Keratinocyte (primary cell): Measurements from ENCODE around the gene VAMP8. TPM values are rescaled to one million over a fixed set of nuclear protein-coding genes. Genes with fewer than 3 reads are reported as not detected.
A peak's percentile ranks its signal among the peaks of the same experiment; 100 is the strongest.

ENCODE experiments used
- DNase-seq: peaks from one replicate; pipeline ENCODE4 v3.0.0-alpha.2; 2011; ENCODE audit warnings: low read depth, missing footprints, low spot score
- FAIRE-seq: peaks from 2 replicates; lab custom pipeline; 2011; peaks lifted over from hg19 to GRCh38; lab: Jason Lieb, UNC
- H2AFZ ChIP-seq: 2 replicates; pipeline ENCODE4 v1.6.0; 2012; ENCODE audit warnings: low read length, control low read depth, inconsistent platforms; ENCODE audit not compliant: control insufficient read depth
- H3K27ac ChIP-seq: 2 replicates; pipeline ENCODE4 v1.5.1; 2011; ENCODE audit warnings: low read length; ENCODE audit not compliant: control insufficient read depth, insufficient read depth
- H3K27me3 ChIP-seq: 3 replicates; pipeline ENCODE4 v1.6.0; 2011; ENCODE audit warnings: low read length; ENCODE audit not compliant: control insufficient read depth, insufficient read depth; ENCODE audit errors: extremely low read depth
- H3K36me3 ChIP-seq, 2 experiments: 2 replicates in 1 of 2; 3 replicates in 1 of 2; pipeline ENCODE4 v1.5.1; 2011; ENCODE audit warnings: low read length in 2 of 2, mild to moderate bottlenecking in 1 of 2; ENCODE audit not compliant: control insufficient read depth in 2 of 2, insufficient read depth in 2 of 2; ENCODE audit errors: extremely low read depth in 1 of 2
- H3K4me1 ChIP-seq: 3 replicates; pipeline ENCODE4 v1.5.1; 2011; ENCODE audit warnings: low read length; ENCODE audit not compliant: control insufficient read depth, insufficient read depth; ENCODE audit errors: extremely low read depth
- H3K4me2 ChIP-seq: 3 replicates; pipeline ENCODE4 v1.6.0; 2011; ENCODE audit warnings: low read depth, low read length; ENCODE audit not compliant: control insufficient read depth, insufficient read depth; ENCODE audit errors: extremely low read depth
- H3K4me3 ChIP-seq, 3 experiments: fragments of 200-600 bp in 1 of 3; sonication (generic) in 1 of 3; 2 replicates in 2 of 3; 3 replicates in 1 of 3; pipeline ENCODE4 v1.5.1; 2011 to 2016; ENCODE audit warnings: low read length in 3 of 3, mild to moderate bottlenecking in 3 of 3, control low read depth in 2 of 3, inconsistent platforms in 1 of 3, low read depth in 1 of 3, mixed read lengths in 1 of 3, mixed run types in 1 of 3, moderate library complexity in 1 of 3; ENCODE audit not compliant: control insufficient read depth in 2 of 3, insufficient read depth in 2 of 3; ENCODE audit errors: extremely low read depth in 1 of 3
- H3K79me2 ChIP-seq: 2 replicates; pipeline ENCODE4 v1.6.0; 2012; ENCODE audit warnings: low read length; ENCODE audit not compliant: control insufficient read depth, insufficient read depth
- H3K9ac ChIP-seq: 3 replicates; pipeline ENCODE4 v1.6.0; 2011; ENCODE audit warnings: low read length; ENCODE audit not compliant: control insufficient read depth, insufficient read depth; ENCODE audit errors: extremely low read depth
- H3K9me1 ChIP-seq: 3 replicates; pipeline ENCODE4 v1.6.0; 2011; ENCODE audit warnings: low read length; ENCODE audit not compliant: control insufficient read depth, insufficient read depth; ENCODE audit errors: extremely low read depth
- H3K9me3 ChIP-seq: 2 replicates; pipeline ENCODE4 v1.5.1; 2012; ENCODE audit warnings: low read depth, low read length; ENCODE audit not compliant: control insufficient read depth
- H4K20me1 ChIP-seq: 3 replicates; pipeline ENCODE4 v1.6.0; 2011; ENCODE audit warnings: low read length; ENCODE audit not compliant: control insufficient read depth, insufficient read depth; ENCODE audit errors: extremely low read depth
- CTCF ChIP-seq, 3 experiments: IDR thresholded peaks in 1 of 3; conservative IDR thresholded peaks in 1 of 3; optimal IDR thresholded peaks in 1 of 3; 2 replicates in 2 of 3; 3 replicates in 1 of 3; pipeline versions ENCODE3 to v1.5.1; 2011; ENCODE audit warnings: low read length in 3 of 3, mild to moderate bottlenecking in 3 of 3, moderate library complexity in 2 of 3, control low read depth in 1 of 3, inconsistent platforms in 1 of 3; ENCODE audit not compliant: insufficient read depth in 2 of 3; ENCODE audit errors: extremely low read depth in 1 of 3
- EZH2 ChIP-seq: IDR thresholded peaks from one replicate; pipeline ENCODE4 v1.6.1; 2012; ENCODE audit warnings: inconsistent platforms, mild to moderate bottlenecking, low read length, moderate library complexity
- dilution Hi-C: fragments of 300-500 bp; cut with MboI; formaldehyde crosslinking; loops from one replicate; pipeline ENCODE4 v1.7.0; 2020; ENCODE audit warnings: low sequenced_read_pairs; ENCODE audit not compliant: extremely low pct_ligation_motif_present
- polyA plus RNA-seq, 5 experiments: library from polyadenylated mRNA; depleted of rRNA in 3 of 5; stranded (reverse) in 3 of 5; stranded (forward) in 1 of 5; unstranded in 1 of 5; fragments of >200 nt; gene quantifications; 1 replicate in 1 of 5; 2 replicates in 3 of 5; 3 replicates in 1 of 5; pipeline versions ENCODE4 v1.2.1 to v1.2.3, GENCODE V29; 2011 to 2012; ENCODE audit warnings: missing spikeins in 2 of 5, low read depth in 1 of 5, low replicate concordance in 1 of 5

VAMP8 gene
- polyA plus RNA-seq, 1 donor (not counting 4 experiments of a cell fraction or from before 2014, with no cell fraction given), result 385 TPM

DNA sequence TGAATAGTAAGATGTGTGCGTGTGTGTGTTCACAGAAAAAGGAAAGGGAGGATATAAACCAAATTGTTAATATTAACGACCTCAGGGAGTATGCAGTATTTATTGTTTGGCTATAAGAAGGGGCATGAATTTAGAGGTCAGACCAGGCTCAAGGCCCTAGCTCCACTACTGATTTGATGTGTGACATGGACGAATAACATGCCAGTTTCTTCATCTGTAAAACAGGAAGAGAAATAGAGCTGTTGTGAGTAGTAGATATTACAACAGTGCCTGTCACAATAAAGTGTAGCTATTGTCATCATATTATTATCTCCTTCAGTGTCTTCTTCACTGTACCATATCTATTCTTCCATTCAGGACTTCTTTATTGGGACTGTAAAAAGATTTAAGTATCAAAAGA is 42.5 kb upstream of the VAMP8 start:
- Histone ChIP-seq H3K79me2 (peaks cover 23% of the 10 kb centered on the region), H2AFZ (no peak overlapping the region), H3K9me3 (no peaks in the 10 kb centered on the region), H3K4me2 (no peak overlapping the region), H3K36me3 (peaks cover 2 to 3% of the 10 kb centered on the region in 2 experiments), H3K4me1 (peaks cover 22% of the 10 kb centered on the region), H3K27ac (no peak overlapping the region), H3K9ac (no peak overlapping the region), H3K4me3 (no peak overlapping the region), H4K20me1 (peaks cover 3% of the 10 kb centered on the region), H3K9me1 (no peaks in the 10 kb centered on the region), H3K27me3 (no peaks in the 10 kb centered on the region)
- DNase-seq, result no peak
- FAIRE-seq, result no peak
- dilution Hi-C loops, result no loop called here
- TF ChIP-seq CTCF (optimal IDR thresholded peaks at IDR 0.05 in 1 of 3, IDR thresholded peaks at IDR 0.05 in 1 of 3, conservative IDR thresholded peaks at IDR 0.05 in 1 of 3; ENCODE audit: extremely low read depth in 1 of 3, insufficient read depth in 2 of 3, low read length in 3 of 3), result no peak
- no peak for TF ChIP-seq EZH2

- dilution Hi-C loops, result no loop called here
Observed at GRCh38 chr2:85536479-85536878, 40.9 kb upstream of the VAMP8 start.

More at GRCh38 chr2:85536479-85536878, 40.9 kb upstream of the VAMP8 start:
- TF ChIP-seq CTCF (optimal IDR thresholded peaks at IDR 0.05 in 1 of 3, IDR thresholded peaks at IDR 0.05 in 1 of 3, conservative IDR thresholded peaks at IDR 0.05 in 1 of 3; ENCODE audit: extremely low read depth in 1 of 3, insufficient read depth in 2 of 3, low read length in 3 of 3) (no peak), EZH2 (no peak)
- Histone ChIP-seq H3K27ac (no peak overlapping the region), H3K9ac (no peak overlapping the region), H3K36me3 (peaks cover 4 to 19% of the 10 kb centered on the region in 2 experiments), H3K4me1 (peaks cover 29% of the 10 kb centered on the region), H4K20me1 (peaks cover 18% of the 10 kb centered on the region), H3K79me2 (peaks cover 39% of the 10 kb centered on the region), H3K4me2 (peak overlapping the region; percentile 98), H3K9me3 (no peaks in the 10 kb centered on the region), H3K4me3 (no peak overlapping the region), H3K9me1 (no peaks in the 10 kb centered on the region), H3K27me3 (no peaks in the 10 kb centered on the region), H2AFZ (no peak overlapping the region)
- DNase-seq (no peak), FAIRE-seq (no peak)
